SK-N-SH (cell line): Measurements from ENCODE around the gene CXCR5. TPM values are rescaled to one million over a fixed set of nuclear protein-coding genes. Genes with fewer than 3 reads are reported as not detected.

Experiments used
- CTCF ChIA-PET: fragments of 300-600, 350-600 bp; formaldehyde crosslinking; extraction: SDS; loops from one replicate; lab custom pipeline; 2021; lab: Yijun Ruan, JAX
- POLR2A ChIA-PET: fragments of 350-600 bp; sonication (Branson Sonifier 250); formaldehyde crosslinking; extraction: SDS; loops from one replicate; lab custom pipeline; 2020; ENCODE audit warnings: antibody characterized with exemption, inconsistent platforms; lab: Yijun Ruan, JAX
- DNase-seq: peaks from one replicate; pipeline ENCODE4 v3.0.0; 2012
- H2AFZ ChIP-seq: fragments of 200-600 bp; sonication (generic); 2 replicates; pipeline ENCODE4 v1.8.1; 2016; ENCODE audit warnings: antibody characterized with exemption, mild to moderate bottlenecking, low read depth
- H3F3A ChIP-seq: fragments of 200-600 bp; sonication (generic); replicated peaks from 2 replicates; pipeline ENCODE3; 2016; ENCODE audit warnings: antibody characterized with exemption, mild to moderate bottlenecking; ENCODE audit not compliant: insufficient read depth
- H3K27ac ChIP-seq, 2 experiments: fragments of 200-500 bp in 1 of 2; fragments of 200-600 bp in 1 of 2; sonication (Bioruptor generic) in 1 of 2; sonication (generic), shearing (Covaris generic) in 1 of 2; 2 replicates each; pipeline versions ENCODE4 v1.5.1 to v1.6.1; 2014 to 2016; ENCODE audit warnings: low read depth in 2 of 2, inconsistent platforms in 1 of 2, low read length in 1 of 2, mild to moderate bottlenecking in 1 of 2, mixed read lengths in 1 of 2
- H3K27me3 ChIP-seq: fragments of 200-600 bp; sonication (generic), shearing (Covaris generic); 2 replicates; pipeline ENCODE4 v1.6.1; 2016; ENCODE audit warnings: mixed run types; ENCODE audit not compliant: insufficient read depth
- H3K36me3 ChIP-seq, 2 experiments: fragments of 200-500 bp in 1 of 2; fragments of 200-600 bp in 1 of 2; sonication (Bioruptor generic) in 1 of 2; sonication (generic) in 1 of 2; replicated peaks in 1 of 2; 2 replicates each; pipeline versions ENCODE3 to v1.5.1; 2014 to 2016; ENCODE audit warnings: low read length in 1 of 2, mild to moderate bottlenecking in 1 of 2; ENCODE audit not compliant: insufficient read depth in 2 of 2, control insufficient read depth in 1 of 2
- H3K4me1 ChIP-seq, 2 experiments: fragments of 200-500 bp in 1 of 2; fragments of 200-600 bp in 1 of 2; sonication (Bioruptor generic) in 1 of 2; sonication (generic), shearing (Covaris generic) in 1 of 2; 2 replicates each; pipeline versions ENCODE4 v1.5.1 to v1.6.1; 2014 to 2016; ENCODE audit warnings: low read depth in 1 of 2, low read length in 1 of 2, mixed run types in 1 of 2; ENCODE audit not compliant: insufficient read depth in 2 of 2, control insufficient read depth in 1 of 2
- H3K4me2 ChIP-seq: fragments of 200-600 bp; sonication (generic), shearing (Covaris generic); 2 replicates; pipeline ENCODE4 v1.6.1; 2017; ENCODE audit warnings: mixed run types
- H3K4me3 ChIP-seq, 2 experiments: fragments of 200-500 bp in 1 of 2; fragments of 200-600 bp in 1 of 2; sonication (Bioruptor generic) in 1 of 2; sonication (generic), shearing (Covaris generic) in 1 of 2; 2 replicates each; pipeline versions ENCODE4 v1.5.1 to v1.8.1; 2014 to 2016; ENCODE audit warnings: low read depth in 2 of 2, inconsistent platforms in 1 of 2, low read length in 1 of 2, mild to moderate bottlenecking in 1 of 2, mixed read lengths in 1 of 2, moderate library complexity in 1 of 2
- H3K79me2 ChIP-seq: fragments of 200-600 bp; sonication (generic); 2 replicates; pipeline ENCODE4 v1.8.1; 2017; ENCODE audit warnings: mild to moderate bottlenecking; ENCODE audit not compliant: insufficient read depth
- H3K9ac ChIP-seq: fragments of 200-600 bp; sonication (generic); 2 replicates; pipeline ENCODE4 v1.6.1; 2017; ENCODE audit warnings: mixed run types
- H3K9me2 ChIP-seq: fragments of 200-600 bp; sonication (generic); 2 replicates; pipeline ENCODE4 v1.6.1; 2017; ENCODE audit warnings: mixed run types
- H3K9me3 ChIP-seq: fragments of 200-600 bp; sonication (generic); 2 replicates; pipeline ENCODE4 v1.6.1; 2017; ENCODE audit warnings: mixed run types, mild to moderate bottlenecking, moderate library complexity
- H4K20me1 ChIP-seq: fragments of 200-600 bp; sonication (generic); 2 replicates; pipeline ENCODE4 v1.6.1; 2017; ENCODE audit warnings: mild to moderate bottlenecking, mixed run types; ENCODE audit not compliant: insufficient read depth
- CHD2 ChIP-seq: fragments of 150-350 bp; IDR thresholded peaks from 2 replicates; pipeline ENCODE4 v1.6.1; 2018; ENCODE audit warnings: low read length; ENCODE audit not compliant: partially characterized antibody
- EP300 ChIP-seq, 2 experiments: IDR thresholded peaks; 2 replicates each; pipeline versions ENCODE4 v1.4.0 to v1.6.1; 2012; ENCODE audit warnings: borderline replicate concordance in 1 of 2, low read depth in 1 of 2, low read length in 1 of 2
- FOSL2 ChIP-seq: IDR thresholded peaks from 2 replicates; pipeline ENCODE4 v1.4.0; 2012; ENCODE audit warnings: low read depth, mild to moderate bottlenecking, moderate library complexity, borderline replicate concordance
- FOXJ3 ChIP-seq: sonication (generic); formaldehyde crosslinking; IDR thresholded peaks from 2 replicates; pipeline ENCODE4 v1.5.1; 2020; ENCODE audit warnings: mild to moderate bottlenecking, missing genetic modification reagents
- GATA2 ChIP-seq: sonication (generic); formaldehyde crosslinking; IDR thresholded peaks from 2 replicates; pipeline ENCODE4 v1.5.0; 2020; ENCODE audit warnings: mild to moderate bottlenecking, missing genetic modification reagents
- IRF3 ChIP-seq: fragments of 150-350 bp; IDR thresholded peaks from 2 replicates; pipeline ENCODE4 v1.6.1; 2016; ENCODE audit warnings: mild to moderate bottlenecking, low read depth, low read length
- JUND ChIP-seq: IDR thresholded peaks from 2 replicates; pipeline ENCODE4 v1.4.0; 2012
- MEF2A ChIP-seq: IDR thresholded peaks from 2 replicates; pipeline ENCODE4 v1.4.0; 2012; ENCODE audit warnings: low read depth, borderline replicate concordance
- MXI1 ChIP-seq: IDR thresholded peaks from 2 replicates; pipeline ENCODE4 v1.6.1; 2012; ENCODE audit warnings: mild to moderate bottlenecking, low read depth, low read length, improper control_type of control experiment
- NFIC ChIP-seq: IDR thresholded peaks from 2 replicates; pipeline ENCODE4 v1.4.0; 2012; ENCODE audit warnings: borderline replicate concordance
- RAD21 ChIP-seq: IDR thresholded peaks from 2 replicates; pipeline ENCODE4 v1.6.1; 2012; ENCODE audit warnings: mild to moderate bottlenecking, low read length
- RCOR1 ChIP-seq: fragments of 150-350 bp; IDR thresholded peaks from 2 replicates; pipeline ENCODE4 v1.6.1; 2017; ENCODE audit warnings: antibody characterized with exemption, low read length
- RFX5 ChIP-seq: IDR thresholded peaks from 2 replicates; pipeline ENCODE4 v1.6.1; 2012; ENCODE audit warnings: mild to moderate bottlenecking, improper control_type of control experiment, low read length
- SIN3A ChIP-seq: IDR thresholded peaks from 2 replicates; pipeline ENCODE4 v1.6.1; 2012; ENCODE audit warnings: low read depth, mild to moderate bottlenecking, low read length, moderate library complexity, borderline replicate concordance
- TCF12 ChIP-seq: IDR thresholded peaks from 2 replicates; pipeline ENCODE4 v1.4.0; 2012
- TEAD4 ChIP-seq: IDR thresholded peaks from 2 replicates; pipeline ENCODE4 v1.4.0; 2012; ENCODE audit warnings: mild to moderate bottlenecking, borderline replicate concordance; ENCODE audit not compliant: insufficient read depth
- USF2 ChIP-seq: fragments of 150-350 bp; IDR thresholded peaks from 2 replicates; pipeline ENCODE4 v1.6.1; 2017; ENCODE audit warnings: antibody characterized with exemption, low read length, low read depth, borderline replicate concordance
- ZBTB33 ChIP-seq: IDR thresholded peaks from 2 replicates; pipeline ENCODE4 v1.4.0; 2012; ENCODE audit warnings: low read depth, borderline replicate concordance
- WGBS: methylation state at CpG from one replicate; pipeline ENCODE4 v1.1.6; 2017; ENCODE audit warnings: low lambda C conversion rate; 5-methylcytosine and 5-hydroxymethylcytosine counted together
- polyA plus RNA-seq, 3 experiments: library from polyadenylated mRNA; depleted of rRNA; stranded (reverse); fragments of >200 nt; gene quantifications; 2 replicates each; pipeline ENCODE4 v1.2.3, GENCODE V29; 2012
- TF ChIP-seq, protein P1 (sequence below): IDR thresholded peaks from 2 replicates; pipeline ENCODE4; 2012

Gene CXCR5
- polyA plus RNA-seq, 1 of the 3 experiments (the other 2 are of a cell fraction), result 0.02 TPM

GRCh38 chr11:118892964-118893363 lies 9.3 kb downstream of the CXCR5 start (continued):
- TF ChIP-seq SIN3A (no peak), MXI1 (no peak), RFX5 (no peak)
- TF ChIP-seq, all 33 proteins: peak for 0

- Histone ChIP-seq H3K27me3 (no peaks in the 10 kb centered on the region), H3K9ac (no peak overlapping the region), H4K20me1 (0 out of 2 replicates have a peak, but pooled peaks cover 5% of the 10 kb centered on the region), H3K9me3 (no peaks in the 10 kb centered on the region), H3K9me2 (no peaks in the 10 kb centered on the region), H3K27ac (no peak overlapping the region), H3K4me3 (no peak overlapping the region), H3K79me2 (no peaks in the 10 kb centered on the region), H2AFZ (no peak overlapping the region), H3K36me3 (peaks cover 3 to 7% of the 10 kb centered on the region in 2 experiments), H3K4me2 (no peak overlapping the region), H3K4me1 (no peaks in the 10 kb centered on the region), H3F3A (no peaks in the 10 kb centered on the region)
- ChIA-PET POLR2A (no interaction called here), CTCF (interaction anchor here (1.0 kb wide), 1 partner anchor 37 kb away, joined by 4 read pairs; no protein-coding TSS in a partner anchor)
- TF ChIP-seq RFX5, result no peak
- TF ChIP-seq CHD2, result no peak
- TF ChIP-seq ZBTB33, result no peak
- no peak for TF ChIP-seq MEF2A
- TF ChIP-seq RAD21, result no peak
- TF ChIP-seq NFIC, result no peak
- no peak for TF ChIP-seq FOXJ3 (CRISPR knock-in tag)
- TF ChIP-seq JUND, result no peak
- TF ChIP-seq TEAD4, result no peak
- TF ChIP-seq GATA2 (CRISPR knock-in tag), result no peak
- no peak for TF ChIP-seq TCF12
- TF ChIP-seq USF2, result no peak
- no peak for TF ChIP-seq EP300 (IDR thresholded peaks at IDR 0.05; ENCODE audit: borderline replicate concordance in 1 of 2, low read depth in 1 of 2, low read length in 1 of 2)
- no peak for TF ChIP-seq IRF3
- TF ChIP-seq MXI1, result no peak
- TF ChIP-seq, protein P1, sequence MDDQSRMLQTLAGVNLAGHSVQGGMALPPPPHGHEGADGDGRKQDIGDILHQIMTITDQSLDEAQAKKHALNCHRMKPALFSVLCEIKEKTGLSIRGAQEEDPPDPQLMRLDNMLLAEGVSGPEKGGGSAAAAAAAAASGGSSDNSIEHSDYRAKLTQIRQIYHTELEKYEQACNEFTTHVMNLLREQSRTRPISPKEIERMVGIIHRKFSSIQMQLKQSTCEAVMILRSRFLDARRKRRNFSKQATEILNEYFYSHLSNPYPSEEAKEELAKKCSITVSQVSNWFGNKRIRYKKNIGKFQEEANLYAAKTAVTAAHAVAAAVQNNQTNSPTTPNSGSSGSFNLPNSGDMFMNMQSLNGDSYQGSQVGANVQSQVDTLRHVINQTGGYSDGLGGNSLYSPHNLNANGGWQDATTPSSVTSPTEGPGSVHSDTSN, result no peak
- no peak for TF ChIP-seq FOSL2
- no peak for TF ChIP-seq RCOR1
- WGBS, result 97% methylated on average over 11 of the region's 22 CpGs
- no peak for DNase-seq
These were observed 10.0 kb downstream of the CXCR5 start for GRCh38 chr11:118893662-118894061.
